Inflammatory macrophage treated with lipopolysaccharide for 4 hours (primary cell): ENCODE results near the gene OAS3.
A peak's percentile ranks its signal among the peaks of the same experiment; 100 is the strongest.

Source experiments
- DNase-seq: peaks from one replicate; pipeline ENCODE4 v3.0.0-alpha.2; 2020

The OAS3 gene

DNA sequence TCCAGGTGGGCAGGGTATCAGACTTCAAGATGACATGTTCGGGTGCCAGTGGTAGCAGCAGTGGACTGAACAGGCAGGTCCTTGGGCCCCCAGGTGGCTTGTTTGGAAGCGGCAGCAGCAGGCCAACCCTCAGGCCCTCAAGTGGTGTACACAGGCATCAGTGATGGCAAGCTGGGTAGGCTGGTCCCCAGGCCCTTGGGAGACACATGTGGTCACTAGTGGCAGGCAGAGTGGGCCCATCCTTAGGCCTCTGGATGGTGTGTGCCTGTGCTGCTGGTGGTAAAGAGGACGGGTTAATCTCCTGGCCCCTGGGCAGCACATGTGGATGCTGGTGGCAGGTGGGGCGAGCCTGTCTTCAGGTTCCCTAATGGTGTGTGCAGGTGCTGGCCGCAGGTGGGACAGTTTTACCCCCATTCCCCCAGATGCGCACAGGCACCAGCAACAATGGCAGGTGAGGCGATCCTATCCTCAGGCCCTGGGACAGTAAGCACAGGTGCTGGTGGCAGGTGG is 48.1 kb downstream of the OAS3 start:
- DNase-seq, result no peak

DNA sequence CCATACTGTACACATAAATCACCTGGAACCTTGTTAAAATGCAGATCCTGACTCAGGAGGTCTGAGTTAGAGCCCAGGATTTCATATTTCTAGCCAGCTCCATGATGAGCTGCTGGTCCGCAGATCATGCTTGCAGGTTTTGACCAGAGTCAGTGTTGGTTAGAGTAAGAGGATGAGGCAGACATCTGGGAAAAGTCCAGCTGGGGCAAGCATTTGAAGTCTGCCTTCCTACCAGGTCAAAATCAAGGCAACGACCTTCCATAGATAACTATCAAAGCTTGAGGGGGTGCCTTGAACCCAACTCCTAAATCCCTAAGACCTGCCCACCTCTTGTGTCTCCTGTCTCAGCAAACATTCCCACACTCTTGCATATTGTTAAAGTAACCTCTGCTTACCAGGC is 49.3 kb downstream of the OAS3 start:
- DNase-seq, result no peak

DNA sequence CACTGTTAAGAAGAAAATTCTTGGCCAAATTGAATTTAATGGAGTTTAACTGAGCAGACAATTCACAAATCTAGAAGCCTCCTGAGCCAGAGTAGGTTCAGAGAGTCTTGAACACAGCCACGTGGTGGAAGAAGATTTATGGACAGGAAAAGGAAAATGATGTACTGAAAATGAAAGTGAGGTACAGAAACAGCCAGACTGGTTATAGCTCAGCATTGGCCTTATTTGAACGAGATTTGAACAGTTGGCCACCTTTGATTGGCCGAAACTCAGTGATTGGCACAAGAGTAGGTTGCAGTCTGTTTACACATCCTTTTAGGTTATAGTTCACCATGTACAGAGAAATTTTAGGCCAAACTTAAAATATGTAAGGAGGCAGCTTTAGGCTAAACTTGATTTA is 50.0 kb downstream of the OAS3 start:
- peak; percentile 47 for DNase-seq

DNA sequence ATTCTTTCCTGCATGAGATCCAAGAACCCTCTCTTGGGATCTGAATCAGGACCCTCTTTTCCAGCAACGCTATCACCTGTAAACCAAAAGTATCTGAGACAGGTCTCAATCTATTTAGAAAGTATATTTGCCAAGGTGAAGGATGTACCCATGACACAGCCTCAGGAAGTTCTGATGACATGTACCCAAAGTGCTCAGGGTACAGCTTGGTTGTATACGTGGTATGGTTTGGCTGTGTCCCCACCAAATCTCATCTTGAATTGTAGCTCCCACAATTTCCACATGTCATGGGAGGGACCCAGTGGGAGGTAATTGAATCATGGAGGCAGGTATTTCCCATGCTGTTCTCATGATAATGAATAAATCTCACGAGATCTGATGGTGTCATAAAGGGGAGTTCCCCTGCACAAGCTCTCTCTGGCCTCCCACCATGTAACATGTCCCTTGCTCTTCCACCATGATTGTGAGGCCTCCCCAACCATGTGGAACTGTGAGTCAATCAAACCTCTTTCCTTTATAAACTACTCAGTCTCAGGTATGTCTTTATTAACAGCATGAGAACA is 50.6 kb downstream of the OAS3 start:
- DNase-seq, result peak; percentile 78

DNA sequence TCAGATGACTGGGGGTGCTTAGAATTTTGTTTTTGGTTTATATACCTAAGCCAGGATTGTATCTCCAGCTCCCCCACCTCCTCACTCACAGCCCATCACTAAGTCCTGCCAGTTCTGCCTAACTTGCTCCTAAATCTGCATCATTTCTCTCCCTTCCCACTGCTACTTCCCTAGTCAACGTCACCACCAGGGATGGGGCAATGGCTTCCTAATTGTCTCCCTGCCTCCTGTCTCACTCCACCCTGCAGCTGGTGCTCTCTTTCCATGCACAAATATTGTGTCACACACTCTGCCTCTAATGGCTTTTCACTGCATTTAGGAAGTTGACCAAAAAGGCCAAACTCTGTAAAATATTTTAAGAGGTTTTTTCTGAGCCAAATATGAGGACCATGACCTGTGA is 51.5 kb downstream of the OAS3 start:
- DNase-seq, result peak; percentile 60

DNA sequence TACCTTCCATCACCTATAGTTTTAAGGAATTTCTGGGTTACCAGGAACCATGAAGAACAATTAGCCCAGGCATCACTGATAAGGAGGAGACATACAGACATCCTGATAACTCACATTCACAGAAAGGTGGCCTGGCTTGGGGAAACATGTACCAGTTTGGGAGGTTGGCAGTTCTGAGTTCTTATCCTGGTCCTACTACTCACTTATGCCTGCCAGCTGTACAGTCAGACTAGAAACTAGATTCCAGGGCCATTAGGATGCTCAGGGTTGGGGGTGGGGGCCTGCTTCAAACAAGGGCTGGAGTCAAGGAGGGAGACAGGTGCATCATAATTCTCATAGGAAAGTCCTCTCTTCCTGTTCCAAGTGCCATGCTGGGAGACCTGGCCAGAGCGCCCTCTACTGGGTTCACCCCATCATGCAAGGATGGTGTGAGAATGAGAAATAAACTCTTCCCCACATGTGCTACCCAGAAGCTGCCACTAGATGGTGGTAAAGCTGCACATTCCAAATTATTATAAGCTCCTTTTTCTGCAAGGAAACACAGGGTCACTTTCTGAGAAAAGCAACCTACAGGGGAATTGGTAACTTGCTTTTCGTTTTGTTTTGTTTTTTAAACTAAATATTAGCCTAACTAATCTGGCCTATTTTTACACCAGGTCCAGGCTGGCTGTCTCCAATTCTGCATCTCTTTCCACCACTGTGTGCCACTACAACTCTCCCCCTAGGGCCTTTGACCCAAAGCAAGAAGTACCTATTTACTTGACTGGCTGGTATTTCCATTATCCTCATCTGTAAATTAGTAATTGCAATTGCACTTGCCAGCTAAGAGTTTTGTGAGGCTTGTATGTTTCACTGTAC is 54.5 kb downstream of the OAS3 start:
- DNase-seq, result peak; percentile 70

DNA sequence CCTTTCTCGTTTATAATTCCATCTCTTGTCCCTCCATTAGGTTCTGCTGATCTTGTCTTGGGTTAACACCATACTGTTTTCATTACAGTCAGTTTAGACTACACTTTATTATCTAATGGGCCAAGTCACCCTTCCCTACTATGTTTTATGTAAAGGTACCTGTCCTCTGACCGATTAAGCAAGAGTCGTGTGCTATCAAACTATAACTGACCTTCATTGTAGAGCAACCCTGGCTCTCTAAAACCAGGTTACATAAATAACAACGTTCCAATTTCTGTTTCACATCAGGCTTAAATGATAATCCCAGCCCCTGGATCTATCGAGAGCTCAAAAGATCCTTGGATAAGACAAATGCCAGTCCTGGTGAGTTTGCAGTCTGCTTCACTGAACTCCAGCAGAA is 56.7 kb downstream of the OAS3 start:
- DNase-seq, result no peak

DNA sequence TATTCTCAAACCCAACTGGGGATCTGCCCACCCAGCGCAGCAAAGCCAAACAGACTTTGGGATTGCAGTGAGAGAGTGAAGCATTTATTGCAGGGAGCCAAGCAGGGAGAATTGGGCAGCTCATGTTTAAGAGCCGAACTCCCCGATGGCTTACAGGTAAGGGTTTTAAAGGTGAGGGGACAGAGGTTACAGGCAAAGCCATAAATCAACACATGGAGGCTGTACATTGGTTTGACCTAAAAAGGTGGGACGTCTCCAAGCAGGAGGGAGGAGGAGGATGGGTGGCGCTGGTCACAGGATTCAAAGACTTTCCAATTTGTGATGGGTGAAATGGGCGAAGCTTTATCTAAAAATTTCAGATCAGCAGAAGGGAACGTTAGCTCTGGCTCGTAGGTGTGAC is 58.2 kb downstream of the OAS3 start:
- DNase-seq, result no peak

DNA sequence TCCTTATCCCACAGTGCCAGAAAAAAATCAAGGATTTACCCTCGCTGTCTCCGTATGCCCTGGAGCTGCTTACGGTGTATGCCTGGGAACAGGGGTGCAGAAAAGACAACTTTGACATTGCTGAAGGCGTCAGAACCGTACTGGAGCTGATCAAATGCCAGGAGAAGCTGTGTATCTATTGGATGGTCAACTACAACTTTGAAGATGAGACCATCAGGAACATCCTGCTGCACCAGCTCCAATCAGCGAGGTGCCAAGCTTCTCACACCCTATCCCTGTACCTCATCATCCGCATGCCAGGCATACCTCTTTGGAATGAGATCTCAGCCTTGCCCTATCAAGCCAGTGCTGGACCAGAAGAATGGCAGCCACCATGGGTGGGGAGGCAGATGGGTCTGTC is 59.2 kb downstream of the OAS3 start:
- no peak for DNase-seq

DNA sequence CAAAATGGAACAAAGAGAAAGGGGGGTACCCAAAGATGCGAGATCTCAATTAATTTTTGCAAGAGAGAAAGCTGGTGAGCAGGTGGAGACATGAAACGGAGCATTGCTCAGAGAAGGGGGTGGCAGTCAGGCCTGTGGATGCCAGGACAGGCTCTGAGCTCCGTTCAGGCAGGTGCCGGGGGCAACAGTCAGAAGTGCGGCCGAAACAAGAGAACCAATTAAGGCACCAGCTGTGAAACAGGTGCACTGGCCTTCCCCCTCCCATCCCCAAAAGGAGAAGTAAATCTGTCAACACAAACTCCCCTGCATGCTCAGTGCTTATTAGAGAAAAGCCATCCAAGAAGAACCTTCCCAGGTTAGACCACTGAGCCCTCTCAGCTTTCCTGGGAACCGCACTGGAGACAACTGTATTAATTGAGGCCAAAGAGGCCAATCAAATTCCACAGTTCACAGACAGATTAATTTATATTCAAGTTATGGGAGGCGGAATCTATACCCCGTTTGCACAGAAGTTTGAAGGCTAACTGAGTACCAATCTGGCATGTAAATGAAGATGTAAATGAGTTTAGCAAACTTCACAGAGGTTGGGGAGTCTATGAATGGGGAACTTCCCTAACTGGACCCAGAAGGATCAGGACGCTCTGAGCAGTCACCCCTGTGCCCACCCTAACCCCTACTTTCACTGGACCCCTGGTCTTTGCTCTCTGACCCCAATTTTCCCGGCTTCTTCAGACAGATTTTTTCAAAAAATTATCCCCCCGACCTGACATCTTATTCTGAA is 60.9 kb downstream of the OAS3 start:
- DNase-seq, result no peak

DNA sequence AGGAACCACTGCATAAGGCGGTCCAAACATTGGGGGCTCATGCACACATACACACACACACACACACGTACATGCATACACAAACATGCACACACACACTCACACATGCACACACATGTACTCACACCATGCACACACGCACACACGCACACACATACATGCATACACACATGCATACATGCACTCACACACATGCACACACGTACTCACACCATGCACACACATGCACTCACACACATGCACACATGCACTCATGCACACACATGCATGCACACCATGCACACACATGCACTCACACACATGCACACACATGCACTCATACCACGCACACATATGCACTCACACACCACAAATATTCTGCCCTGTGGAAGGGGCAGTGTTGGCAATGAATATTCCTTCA is 62.2 kb downstream of the OAS3 start:
- no peak for DNase-seq

DNA sequence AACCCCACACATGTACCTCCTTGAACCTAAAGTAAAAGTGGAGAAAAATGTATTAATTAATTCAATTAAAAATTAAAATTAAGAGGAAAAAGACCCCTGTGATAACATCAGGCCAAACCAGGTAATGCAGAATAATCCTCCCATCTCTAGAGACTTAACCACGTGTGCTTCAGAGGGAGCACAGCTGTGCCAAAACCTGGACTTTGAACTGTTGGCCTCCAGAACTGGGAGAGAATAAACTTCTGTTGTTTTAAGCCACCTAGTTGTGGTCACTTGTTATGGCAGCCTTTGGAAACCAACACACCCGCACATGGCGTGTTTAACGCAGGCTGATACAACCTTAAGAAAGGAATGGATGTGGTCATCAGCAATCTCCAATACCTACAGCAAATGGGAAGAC is 63.9 kb downstream of the OAS3 start:
- DNase-seq, result no peak

DNA sequence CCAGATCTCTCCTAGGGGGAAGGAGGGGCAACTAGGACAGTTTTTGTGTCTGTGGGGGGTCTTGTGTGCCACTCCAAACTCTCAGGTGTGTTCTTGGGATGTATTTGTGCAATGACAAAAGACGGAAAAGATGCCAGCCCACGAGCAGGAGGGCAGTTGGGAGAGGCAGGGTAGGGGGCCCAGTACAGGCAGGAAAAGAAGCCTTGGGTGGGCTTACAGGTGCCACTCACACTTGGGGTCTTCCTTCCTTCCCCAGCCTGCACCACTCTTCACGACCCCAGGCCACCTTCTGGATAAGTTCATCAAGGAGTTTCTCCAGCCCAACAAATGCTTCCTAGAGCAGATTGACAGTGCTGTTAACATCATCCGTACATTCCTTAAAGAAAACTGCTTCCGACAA is 64.4 kb downstream of the OAS3 start:
- DNase-seq, result no peak

DNA sequence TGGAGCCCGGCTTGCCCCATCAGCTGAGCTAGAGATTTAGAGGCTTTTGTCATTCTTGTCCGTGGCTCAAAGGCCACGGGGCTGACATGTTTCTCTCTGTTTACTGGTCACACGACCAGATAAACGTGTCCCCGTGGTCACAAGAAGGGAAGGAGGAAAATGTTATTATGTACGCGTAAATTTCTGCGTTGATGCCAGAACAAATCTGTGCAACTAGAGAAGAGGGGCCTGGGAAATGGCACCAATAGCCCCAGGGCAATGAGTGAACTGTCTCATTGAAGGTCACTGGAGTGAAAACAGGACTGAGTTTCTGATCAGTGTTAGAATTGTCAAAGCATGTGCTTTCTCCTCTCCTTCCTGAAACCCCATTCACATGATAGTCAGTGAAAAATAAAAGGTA is 65.4 kb downstream of the OAS3 start:
- DNase-seq, result no peak

DNA sequence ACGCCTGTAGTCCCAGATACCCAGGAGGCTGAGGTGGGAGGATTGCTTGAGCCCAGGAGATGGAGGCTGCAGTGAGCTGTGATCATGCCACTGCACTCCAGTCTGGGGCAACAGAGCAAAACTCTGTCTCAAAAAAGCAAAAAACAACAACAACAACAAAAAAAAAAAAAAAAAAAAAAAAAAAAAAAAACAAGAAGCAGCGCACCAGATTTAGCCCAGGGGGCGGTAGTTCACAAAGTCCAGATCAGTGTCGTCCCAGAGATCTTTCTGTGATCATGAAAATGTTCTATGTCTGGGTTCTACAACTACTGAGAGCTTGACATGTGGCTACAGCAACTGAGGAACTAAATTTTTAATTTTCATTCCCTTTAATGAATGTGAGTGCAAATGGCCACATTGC is 67.5 kb downstream of the OAS3 start:
- DNase-seq, result no peak

DNA sequence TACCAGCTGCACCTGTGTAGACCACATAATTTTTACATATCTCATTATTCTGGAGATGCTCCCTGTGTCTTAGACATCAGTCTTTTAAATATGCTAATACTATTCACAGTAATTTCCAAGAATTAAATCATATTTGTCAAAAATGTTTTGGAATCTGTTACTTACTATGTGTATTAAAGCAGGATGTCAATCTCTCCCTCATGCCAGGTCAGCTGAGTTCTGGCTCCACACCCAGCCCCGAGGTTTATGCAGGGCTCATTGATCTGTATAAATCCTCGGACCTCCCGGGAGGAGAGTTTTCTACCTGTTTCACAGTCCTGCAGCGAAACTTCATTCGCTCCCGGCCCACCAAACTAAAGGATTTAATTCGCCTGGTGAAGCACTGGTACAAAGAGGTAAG is 67.9 kb downstream of the OAS3 start:
- no peak for DNase-seq

DNA sequence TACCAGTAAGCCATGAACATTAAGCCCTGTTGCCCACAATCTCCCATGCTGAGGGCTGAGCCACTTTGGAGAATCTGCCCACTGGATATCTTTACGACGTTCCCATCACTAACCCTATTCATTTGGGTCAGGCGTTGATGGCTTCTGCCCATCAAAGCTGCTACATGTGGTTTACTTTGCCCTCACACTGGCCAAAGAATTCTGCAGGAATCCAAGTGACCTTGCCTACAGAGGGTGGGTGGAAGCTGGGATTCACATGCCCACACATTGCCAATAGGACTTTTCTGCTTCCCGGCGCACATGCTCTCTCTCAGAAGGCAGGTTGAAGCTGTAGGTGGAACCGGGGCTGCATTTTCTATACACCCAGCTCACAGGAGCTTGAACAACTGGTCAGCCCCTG is 68.4 kb downstream of the OAS3 start:
- no peak for DNase-seq

DNA sequence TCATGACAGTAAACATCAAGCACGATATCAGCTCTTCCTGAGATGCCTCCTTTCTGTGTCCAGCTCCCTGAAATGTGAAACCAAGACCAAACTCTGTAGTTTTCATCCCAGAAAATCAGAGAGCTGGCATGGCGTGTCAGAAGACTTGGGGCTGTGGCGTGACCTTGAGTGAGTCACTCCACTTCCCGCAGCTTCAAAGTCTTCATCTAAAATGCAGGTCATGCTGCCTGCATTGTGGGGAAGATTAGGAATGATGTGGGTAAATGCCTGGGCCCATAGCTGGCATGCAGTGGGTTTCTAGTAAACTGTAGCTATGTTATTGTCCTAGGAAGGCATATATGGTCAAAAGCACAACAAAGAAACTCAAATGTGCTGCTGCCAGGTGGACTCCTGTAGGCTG is 68.9 kb downstream of the OAS3 start:
- DNase-seq, result no peak

DNA sequence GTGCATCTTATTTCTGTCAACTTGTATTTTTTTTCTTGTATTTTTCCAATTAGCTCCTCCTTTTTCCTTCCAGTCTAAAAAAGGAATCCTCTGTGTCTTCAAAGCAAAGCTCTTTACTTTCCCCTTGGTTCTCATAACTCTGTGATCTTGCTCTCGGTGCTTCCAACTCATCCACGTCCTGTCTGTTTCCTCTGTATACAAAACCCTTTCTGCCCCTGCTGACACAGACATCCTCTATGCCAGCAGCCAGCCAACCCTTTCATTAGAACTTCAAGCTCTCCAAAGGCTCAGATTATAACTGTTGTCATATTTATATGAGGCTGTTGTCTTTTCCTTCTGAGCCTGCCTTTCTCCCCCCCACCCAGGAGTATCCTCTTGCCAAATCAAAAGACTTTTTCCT is 72.4 kb downstream of the OAS3 start:
- no peak for DNase-seq

DNA sequence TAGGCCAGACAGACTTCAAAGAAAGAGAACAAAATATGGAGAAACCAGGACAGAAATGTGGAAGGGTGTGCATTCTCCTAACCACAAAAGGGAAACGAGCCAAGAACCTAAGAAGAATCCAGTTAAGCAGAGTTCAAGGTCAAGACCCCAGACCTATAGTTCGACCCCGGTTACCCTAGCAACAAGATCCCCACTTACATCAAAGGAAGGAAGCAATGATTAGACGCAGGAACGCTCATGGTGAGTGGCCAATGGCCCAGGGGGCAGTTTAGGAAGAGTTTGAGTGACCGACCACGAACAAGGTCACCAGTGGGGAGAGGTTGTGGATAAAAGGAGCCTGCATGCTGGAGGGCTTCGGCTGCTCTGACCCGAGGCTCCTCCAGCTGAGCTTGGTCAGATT is 76.3 kb downstream of the OAS3 start:
- DNase-seq, result no peak

DNA sequence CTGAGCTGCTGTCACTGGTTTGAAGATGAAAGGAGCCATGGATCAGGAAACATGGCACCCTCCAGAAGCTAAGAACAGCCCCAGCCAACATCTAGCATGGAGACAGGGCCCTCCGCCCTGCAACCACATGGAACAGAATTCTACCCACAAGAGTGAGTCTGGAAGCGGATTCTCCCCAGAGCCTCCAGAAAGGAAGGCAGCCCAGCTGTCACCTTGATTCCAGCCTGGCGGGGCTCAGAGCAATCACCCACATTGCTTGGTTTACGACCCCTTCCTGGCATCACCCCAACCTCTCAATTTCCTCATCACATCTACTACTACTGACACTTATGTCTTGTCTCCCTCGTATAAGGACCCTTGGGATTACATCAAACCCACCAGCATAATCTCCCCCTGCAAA is 78.5 kb downstream of the OAS3 start:
- DNase-seq, result no peak

DNA sequence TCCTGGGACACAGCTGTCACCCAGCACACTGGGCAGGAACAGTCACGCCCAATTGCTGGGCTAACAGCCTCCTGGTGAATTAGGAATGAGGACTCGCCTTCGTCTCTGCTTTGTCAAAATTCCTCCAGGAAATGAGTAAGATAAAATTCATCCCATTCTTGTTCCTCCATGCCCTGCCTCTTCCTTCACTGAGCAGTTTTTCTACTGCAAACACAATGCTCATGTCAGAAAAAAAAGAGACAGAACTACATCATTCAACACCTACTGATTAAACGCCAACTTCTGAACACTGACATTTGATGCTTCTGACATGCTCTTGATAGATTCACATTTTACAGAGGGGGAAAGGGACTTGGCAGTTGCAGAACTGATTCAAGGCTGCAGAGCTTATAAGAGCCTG is 80.8 kb downstream of the OAS3 start:
- DNase-seq, result no peak

DNA sequence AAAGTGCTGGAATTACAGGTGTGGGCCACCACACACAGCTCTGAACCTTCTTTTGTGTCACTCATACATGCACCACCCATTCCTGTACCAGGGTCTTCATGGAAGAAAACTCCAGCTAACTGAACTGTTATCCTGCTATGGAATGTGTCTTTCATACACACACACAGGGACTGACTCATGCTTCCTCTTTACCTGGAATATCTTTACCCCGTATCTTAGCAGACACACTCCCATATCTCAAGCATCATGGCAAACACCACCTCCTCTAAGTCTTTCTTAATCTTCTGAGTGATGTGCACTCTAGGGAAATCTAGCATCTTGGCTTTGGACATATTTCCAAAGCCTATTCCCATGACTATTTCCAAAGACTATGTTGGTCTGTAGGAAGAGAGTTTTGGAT is 83.2 kb downstream of the OAS3 start:
- no peak for DNase-seq
